ENCODE results near the gene ZBTB1. TPM values are rescaled to one million over a fixed set of nuclear protein-coding genes. Genes with fewer than 3 reads are reported as not detected.
"Not testable (repeated sequence)": the region's sequence is repeated elsewhere in the genome, so short reads cannot be mapped to it uniquely, and the experiment has no call there.

ZBTB1 gene
- total RNA-seq, 1 experiment from 2014 or later, result 26.0 TPM

DNA sequence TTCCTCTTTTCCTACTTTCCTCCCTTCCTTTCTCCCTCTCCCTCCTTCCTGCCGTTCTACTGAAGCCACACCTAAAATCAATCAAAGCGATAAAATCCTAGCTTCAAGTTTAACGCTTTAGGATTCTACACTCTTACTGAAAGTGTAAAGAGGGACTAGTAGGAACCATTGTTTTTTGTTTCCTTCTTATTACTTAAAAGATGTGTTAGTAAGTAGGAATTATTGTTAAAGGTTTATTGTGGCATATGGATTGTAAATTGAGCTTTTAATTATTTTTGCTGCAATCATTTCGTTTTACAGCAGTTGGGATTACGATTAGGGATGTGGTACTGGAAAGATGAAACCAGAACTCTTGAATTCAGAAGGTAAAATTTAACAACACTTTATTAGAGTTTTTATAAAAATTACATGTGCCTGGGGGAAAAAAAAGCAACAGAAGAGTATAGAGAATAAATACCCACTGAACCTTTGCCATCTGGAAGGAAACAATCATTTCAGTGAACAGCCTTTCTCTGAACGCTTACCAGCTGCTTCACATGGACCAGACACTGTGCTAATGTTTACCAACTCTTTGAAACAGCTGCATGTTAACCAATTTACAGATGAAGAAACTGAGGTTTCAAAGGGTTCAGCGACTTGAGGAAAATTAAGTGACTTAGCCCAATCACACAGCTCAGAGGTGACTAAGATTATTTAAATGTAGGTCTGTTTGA, 46.2 kb downstream of the ZBTB1 start:
- no peak overlapping the region for H3K4me3 ChIP-seq (ENCODE audit: low read length)
- intact Hi-C loops (cut with micrococcal nuclease), result no loop called here

DNA sequence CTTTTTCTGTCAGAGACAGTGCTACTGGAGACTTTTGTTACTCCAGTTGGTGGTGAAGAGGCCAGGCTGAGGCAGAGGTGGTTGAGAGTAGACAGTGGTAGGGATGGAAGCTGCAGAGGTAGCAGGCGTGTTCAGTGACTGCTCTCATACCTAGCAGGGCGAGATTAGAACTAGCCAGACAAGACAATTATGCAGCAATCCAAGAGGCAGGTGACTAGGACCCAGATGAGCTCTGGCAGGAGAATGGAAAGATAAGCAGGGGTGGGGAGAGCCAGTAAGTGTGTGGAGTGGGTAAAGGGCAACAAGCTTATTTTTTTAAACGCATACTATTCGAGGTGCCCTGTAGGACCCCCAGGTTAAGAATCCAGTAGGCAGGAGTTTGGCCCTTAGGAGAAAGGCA, 50.0 kb downstream of the ZBTB1 start:
- Histone ChIP-seq H3K79me2 (ENCODE audit: low read length) (no peaks in the 10 kb centered on the region), H3K9me3 (ENCODE audit: low read length) (no peaks in the 10 kb centered on the region), H3K4me1 (ENCODE audit: insufficient read depth, low read length) (no peaks in the 10 kb centered on the region), H3K27me3 (ENCODE audit: low read length) (no peaks in the 10 kb centered on the region), H4K20me1 (ENCODE audit: low read length) (no peaks in the 10 kb centered on the region), H3K4me3 (ENCODE audit: low read length) (no peak overlapping the region), H3K27ac (ENCODE audit: low read length) (no peak overlapping the region), H2AFZ (ENCODE audit: low read length) (no peak overlapping the region), H3K4me2 (ENCODE audit: low read length) (no peak overlapping the region), H3K9ac (ENCODE audit: low read length) (no peak overlapping the region), H3K9me2 (replicated peaks; ENCODE audit: low read length) (no peaks in the 10 kb centered on the region), H3F3A (ENCODE audit: low read length, unreplicated experiment) (no peaks in the 10 kb centered on the region), H3K36me3 (ENCODE audit: low read depth, low read length) (no peaks in the 10 kb centered on the region)
- POLR2A ChIA-PET (ENCODE audit: unreplicated experiment), result no interaction called here
- CTCF ChIA-PET, result no interaction called here
- DNase-seq (no peak), ATAC-seq (no peak)
- TF ChIP-seq EZH2 (IDR thresholded peaks at IDR 0.05; ENCODE audit: low read length, unreplicated experiment) (no peak), EZH2phosphoT487 (IDR thresholded peaks at IDR 0.05; ENCODE audit: borderline replicate concordance, low read length) (no peak), CTCF (conservative IDR thresholded peaks at IDR 0.05; ENCODE audit: low read depth, low read length) (no peak)
- intact Hi-C loops (cut with micrococcal nuclease), result no loop called here
- BruUV-seq (replicated peaks), result no TSS peak

More for the DNA sequence above, 46.2 kb downstream of the ZBTB1 start:
- ChIA-PET CTCF (no interaction called here), POLR2A (ENCODE audit: unreplicated experiment) (interaction anchor here (0.6 kb wide), 1 partner anchor 220 kb away, joined by 3 read pairs; no protein-coding TSS in a partner anchor)
- Histone ChIP-seq H2AFZ (ENCODE audit: low read length) (no peak overlapping the region), H3K27ac (ENCODE audit: low read length) (no peak overlapping the region), H3K79me2 (ENCODE audit: low read length) (no peaks in the 10 kb centered on the region), H3K27me3 (ENCODE audit: low read length) (no peaks in the 10 kb centered on the region), H3F3A (ENCODE audit: low read length, unreplicated experiment) (no peaks in the 10 kb centered on the region), H3K9ac (ENCODE audit: low read length) (no peak overlapping the region), H3K36me3 (ENCODE audit: low read depth, low read length) (no peaks in the 10 kb centered on the region), H4K20me1 (ENCODE audit: low read length) (no peaks in the 10 kb centered on the region), H3K9me2 (replicated peaks; ENCODE audit: low read length) (no peaks in the 10 kb centered on the region), H3K9me3 (ENCODE audit: low read length) (no peaks in the 10 kb centered on the region), H3K4me1 (ENCODE audit: insufficient read depth, low read length) (no peaks in the 10 kb centered on the region), H3K4me2 (ENCODE audit: low read length) (no peak overlapping the region)
- ATAC-seq (no peak), DNase-seq (no peak)
- no TSS peak for BruUV-seq (replicated peaks)
- TF ChIP-seq EZH2phosphoT487 (IDR thresholded peaks at IDR 0.05; ENCODE audit: borderline replicate concordance, low read length), result no peak
- no peak for TF ChIP-seq EZH2 (IDR thresholded peaks at IDR 0.05; ENCODE audit: low read length, unreplicated experiment)
- no peak for TF ChIP-seq CTCF (conservative IDR thresholded peaks at IDR 0.05; ENCODE audit: low read depth, low read length)

GRCh38 chr14:64556526-64556925, 52.0 kb downstream of the ZBTB1 start:
- H3F3A ChIP-seq (ENCODE audit: low read length, unreplicated experiment), result no peaks in the 10 kb centered on the region
- no peak overlapping the region for H3K4me3 ChIP-seq (ENCODE audit: low read length)
- peak; percentile 72 for ATAC-seq
- CTCF ChIA-PET, result interaction anchor here (0.6 to 0.8 kb wide), 3 partner anchors 79 to 209 kb away, joined by 3 to 8 read pairs (median 3); no protein-coding TSS in a partner anchor
- H3K9me3 ChIP-seq (ENCODE audit: low read length), result no peaks in the 10 kb centered on the region
- no peaks in the 10 kb centered on the region for H3K27me3 ChIP-seq (ENCODE audit: low read length)
- peak; percentile 13 for DNase-seq
- H3K4me2 ChIP-seq (ENCODE audit: low read length), result no peak overlapping the region
- no peak overlapping the region for H3K9ac ChIP-seq (ENCODE audit: low read length)
- H3K4me1 ChIP-seq (ENCODE audit: insufficient read depth, low read length), result no peaks in the 10 kb centered on the region
- H3K27ac ChIP-seq (ENCODE audit: low read length), result no peak overlapping the region
- TF ChIP-seq CTCF (conservative IDR thresholded peaks at IDR 0.05; ENCODE audit: low read depth, low read length), result no peak
- TF ChIP-seq EZH2 (IDR thresholded peaks at IDR 0.05; ENCODE audit: low read length, unreplicated experiment), result no peak
- no peak for TF ChIP-seq EZH2phosphoT487 (IDR thresholded peaks at IDR 0.05; ENCODE audit: borderline replicate concordance, low read length)
- intact Hi-C loops (cut with micrococcal nuclease), result no loop called here
- H3K79me2 ChIP-seq (ENCODE audit: low read length), result no peaks in the 10 kb centered on the region
- BruUV-seq (replicated peaks), result no TSS peak
- POLR2A ChIA-PET (ENCODE audit: unreplicated experiment), result no interaction called here
- H4K20me1 ChIP-seq (ENCODE audit: low read length), result no peaks in the 10 kb centered on the region
- H2AFZ ChIP-seq (ENCODE audit: low read length), result no peak overlapping the region
- no peaks in the 10 kb centered on the region for H3K36me3 ChIP-seq (ENCODE audit: low read depth, low read length)
- no peaks in the 10 kb centered on the region for H3K9me2 ChIP-seq (replicated peaks; ENCODE audit: low read length)

DNA sequence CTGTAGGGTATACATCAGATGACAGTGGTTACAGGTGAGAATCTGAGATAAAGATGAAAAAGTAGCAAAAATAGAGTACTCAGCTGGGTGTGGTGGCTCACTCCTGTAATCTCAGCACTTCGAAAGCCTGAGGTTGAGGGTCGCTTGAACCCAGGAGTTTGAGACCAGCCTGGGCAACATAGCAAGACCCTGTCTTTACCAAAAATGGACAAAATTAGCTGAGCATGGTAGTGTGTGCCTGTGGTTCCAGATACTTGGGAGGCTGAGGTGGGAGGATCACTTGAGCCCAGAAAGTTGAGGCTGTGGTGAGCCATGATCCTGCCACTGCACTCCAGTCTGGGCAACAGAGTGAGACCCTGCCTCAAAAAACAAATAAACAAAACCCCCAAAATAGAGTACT, 53.6 kb downstream of the ZBTB1 start:
- H2AFZ ChIP-seq (ENCODE audit: low read length); H3K36me3 ChIP-seq (ENCODE audit: low read depth, low read length); ATAC-seq; H4K20me1 ChIP-seq (ENCODE audit: low read length); H3K79me2 ChIP-seq (ENCODE audit: low read length); H3K27me3 ChIP-seq (ENCODE audit: low read length); DNase-seq; H3K4me3 ChIP-seq (ENCODE audit: low read length); H3K9ac ChIP-seq (ENCODE audit: low read length); H3K4me1 ChIP-seq (ENCODE audit: insufficient read depth, low read length); H3F3A ChIP-seq (ENCODE audit: low read length, unreplicated experiment); H3K9me3 ChIP-seq (ENCODE audit: low read length); H3K9me2 ChIP-seq (replicated peaks; ENCODE audit: low read length); H3K27ac ChIP-seq (ENCODE audit: low read length); H3K4me2 ChIP-seq (ENCODE audit: low read length); intact Hi-C loops (cut with micrococcal nuclease); BruUV-seq (replicated peaks); CTCF ChIA-PET; POLR2A ChIA-PET (ENCODE audit: unreplicated experiment): not testable (repeated sequence)

Data from PC-3 (cell line).